Jurkat, Clone E6-1 (cell line): ENCODE data around the gene BANF2. TPM values are rescaled to one million over a fixed set of nuclear protein-coding genes. Genes with fewer than 3 reads are reported as not detected.
"Not testable (repeated sequence)": the region's sequence is repeated elsewhere in the genome, so short reads cannot be mapped to it uniquely, and the experiment has no call there.

Source experiments
- DNase-seq: peaks from one replicate; pipeline ENCODE4 v3.0.0-alpha.2; 2011; ENCODE audit warnings: low read depth, low spot score
- H3K4me3 ChIP-seq: 2 replicates; pipeline ENCODE4 v1.5.1; 2011; ENCODE audit warnings: mild to moderate bottlenecking, low read length, control low read depth, moderate library complexity
- polyA plus RNA-seq: library from polyadenylated mRNA; unstranded; fragments of >200 nt; gene quantifications from one replicate; pipeline ENCODE4 v1.2.1, GENCODE V29; 2012; ENCODE audit warnings: missing spikeins; ENCODE audit not compliant: insufficient read length, insufficient read depth

The BANF2 gene
- polyA plus RNA-seq = not detected

GRCh38 chr20:17699931-17700351, at the start of gene BANF2:
Gene BANF2 (plus strand): TSS chr20:17699966. CDS start chr20:17725026, 25,060 bp downstream.
- no peak within 1 kb of the TSS for H3K4me3 ChIP-seq
- DNase-seq = no peak

GRCh38 chr20:17650301-17651128, 49.3 kb upstream of the BANF2 start:
- DNase-seq = peak; percentile 44
- no peak overlapping the region for H3K4me3 ChIP-seq

- DNase-seq = no peak
- no peak overlapping the region for H3K4me3 ChIP-seq
Measured at GRCh38 chr20:17651129-17651759, 48.5 kb upstream of the BANF2 start.

GRCh38 chr20:17651760-17652388, 47.9 kb upstream of the BANF2 start:
- no peak for DNase-seq

GRCh38 chr20:17652411-17652810, 47.4 kb upstream of the BANF2 start:
- no peak overlapping the region for H3K4me3 ChIP-seq
- no peak for DNase-seq

More at GRCh38 chr20:17651760-17652388, 47.9 kb upstream of the BANF2 start:
- H3K4me3 ChIP-seq = no peak overlapping the region

GRCh38 chr20:17653835-17654648, 45.7 kb upstream of the BANF2 start:
- DNase-seq = no peak
- H3K4me3 ChIP-seq = no peak overlapping the region

GRCh38 chr20:17654649-17655285, 45.0 kb upstream of the BANF2 start:
- no peak for DNase-seq
- H3K4me3 ChIP-seq = no peak overlapping the region

- DNase-seq = no peak
- H3K4me3 ChIP-seq = no peak overlapping the region
Measured at GRCh38 chr20:17655286-17655651, 44.5 kb upstream of the BANF2 start.

- no peak overlapping the region for H3K4me3 ChIP-seq
- no peak for DNase-seq
Measured at GRCh38 chr20:17655865-17656479, 43.8 kb upstream of the BANF2 start.

DNA sequence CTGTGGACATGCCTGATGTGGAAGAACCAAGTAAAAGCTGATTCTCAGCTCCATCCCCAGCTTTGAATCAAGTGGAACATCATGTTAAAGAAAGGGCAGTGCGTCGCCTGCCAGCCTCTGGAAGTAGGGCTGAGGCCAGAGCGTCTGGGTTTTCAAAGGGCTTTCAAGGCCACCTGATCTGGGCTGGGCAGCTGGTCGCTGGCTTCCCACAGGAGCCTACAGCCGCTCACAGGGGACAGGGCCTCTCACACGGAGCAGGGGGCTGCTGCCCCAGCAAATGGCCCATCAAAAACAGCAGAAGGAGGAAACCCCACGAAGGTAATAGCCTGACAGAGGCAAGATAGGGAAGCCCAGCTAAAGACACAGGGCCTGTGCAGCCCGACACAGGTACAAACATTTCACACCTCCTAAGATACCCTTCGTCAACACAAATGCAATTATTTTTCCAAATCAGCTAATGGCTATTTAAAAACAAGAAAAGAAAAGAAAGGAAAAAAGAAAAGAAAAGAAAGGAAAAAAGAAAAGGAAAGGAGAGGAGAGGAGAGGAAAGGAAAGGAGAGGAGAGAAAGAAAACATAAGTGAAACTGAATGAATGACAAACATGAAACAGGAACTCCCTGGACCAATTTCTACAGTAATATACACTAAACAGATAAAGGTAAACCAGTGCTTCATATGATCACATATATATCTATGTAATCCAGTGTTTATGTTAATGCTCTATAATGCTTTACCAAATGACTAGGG, 42.5 kb upstream of the BANF2 start:
- H3K4me3 ChIP-seq = no peak overlapping the region
- DNase-seq = no peak

- DNase-seq = no peak
Measured at GRCh38 chr20:17657898-17658647, 41.7 kb upstream of the BANF2 start.

DNA sequence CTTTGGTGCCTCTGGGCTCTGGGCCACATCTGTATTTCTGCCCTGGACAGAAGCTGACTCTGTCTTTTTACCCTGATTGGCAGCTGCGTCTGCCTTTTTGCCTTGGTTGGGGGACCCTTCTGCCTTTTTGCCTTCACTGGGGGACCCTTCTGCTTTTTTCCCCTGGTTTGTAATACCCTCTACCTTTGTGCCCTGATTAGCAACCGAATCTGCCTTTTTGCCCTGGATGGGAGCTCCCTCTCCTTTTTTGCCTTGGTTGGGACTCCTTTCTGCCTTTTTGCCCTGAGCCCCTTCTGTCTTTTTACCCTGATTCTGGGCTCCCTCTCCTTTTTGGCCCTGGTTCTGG, 41.1 kb upstream of the BANF2 start:
- no peak for DNase-seq
- no peak overlapping the region for H3K4me3 ChIP-seq

More at GRCh38 chr20:17657898-17658647, 41.7 kb upstream of the BANF2 start:
- no peak overlapping the region for H3K4me3 ChIP-seq

DNA sequence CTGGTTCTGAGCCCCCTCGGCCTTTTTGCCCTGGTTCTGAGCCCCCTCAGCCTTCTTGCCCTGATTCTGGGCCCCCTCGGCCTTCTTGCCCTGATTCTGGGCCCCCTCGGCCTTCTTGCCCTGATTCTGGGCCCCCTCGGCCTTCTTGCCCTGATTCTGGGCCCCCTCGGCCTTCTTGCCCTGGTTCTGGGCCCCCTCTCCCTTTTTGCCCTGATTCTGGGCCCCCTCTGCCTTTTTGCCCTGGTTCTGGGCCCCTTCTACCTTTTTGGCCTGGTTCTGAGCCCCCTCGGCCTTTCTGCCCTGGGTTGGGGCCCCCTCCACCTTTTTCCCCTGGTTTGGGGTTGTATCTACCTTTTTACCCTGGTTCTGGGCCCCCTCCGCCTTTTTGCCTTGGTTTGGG, 40.4 kb upstream of the BANF2 start:
- H3K4me3 ChIP-seq, DNase-seq: not testable (repeated sequence)

DNA sequence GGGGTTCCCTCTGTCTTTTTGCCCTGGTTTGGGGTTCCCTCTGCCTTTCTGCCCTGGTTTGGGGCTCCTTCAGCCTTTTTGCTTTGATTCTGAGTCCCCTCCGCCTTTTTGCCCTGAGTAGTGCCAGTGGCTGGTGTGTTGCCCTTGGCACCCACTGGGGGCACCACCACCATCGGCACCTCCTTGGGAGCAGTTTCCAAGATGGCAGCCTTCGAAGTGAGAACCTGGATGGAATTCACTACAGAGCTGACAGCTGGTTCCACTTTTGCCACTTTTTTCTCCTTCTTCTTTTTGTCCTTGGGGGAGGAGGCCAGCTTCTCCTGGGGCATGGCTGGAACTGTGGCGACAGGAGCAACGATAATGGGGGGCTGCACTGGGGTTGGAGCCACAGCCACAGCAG, 40.0 kb upstream of the BANF2 start:
- DNase-seq = no peak
- H3K4me3 ChIP-seq = no peak overlapping the region

DNA sequence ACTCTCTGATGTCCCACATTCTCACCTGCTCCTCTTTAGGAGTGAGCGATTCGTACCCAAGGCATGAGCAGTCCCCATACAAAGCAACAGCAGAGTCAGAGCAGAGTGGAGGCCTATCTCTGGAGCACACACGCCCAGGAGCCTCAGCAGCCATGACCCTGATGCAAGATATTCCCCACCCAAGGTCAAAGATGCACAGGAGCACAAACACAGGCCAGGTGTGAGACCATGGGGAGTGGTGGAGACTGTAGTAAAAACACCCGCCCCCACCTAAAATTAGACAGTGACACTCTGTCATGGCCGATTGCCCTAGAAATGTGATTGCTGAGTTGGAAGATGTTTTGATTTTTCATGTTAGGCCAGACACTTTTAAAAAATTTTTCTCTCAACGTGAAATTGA, 39.1 kb upstream of the BANF2 start:
- no peak overlapping the region for H3K4me3 ChIP-seq
- DNase-seq = no peak

DNA sequence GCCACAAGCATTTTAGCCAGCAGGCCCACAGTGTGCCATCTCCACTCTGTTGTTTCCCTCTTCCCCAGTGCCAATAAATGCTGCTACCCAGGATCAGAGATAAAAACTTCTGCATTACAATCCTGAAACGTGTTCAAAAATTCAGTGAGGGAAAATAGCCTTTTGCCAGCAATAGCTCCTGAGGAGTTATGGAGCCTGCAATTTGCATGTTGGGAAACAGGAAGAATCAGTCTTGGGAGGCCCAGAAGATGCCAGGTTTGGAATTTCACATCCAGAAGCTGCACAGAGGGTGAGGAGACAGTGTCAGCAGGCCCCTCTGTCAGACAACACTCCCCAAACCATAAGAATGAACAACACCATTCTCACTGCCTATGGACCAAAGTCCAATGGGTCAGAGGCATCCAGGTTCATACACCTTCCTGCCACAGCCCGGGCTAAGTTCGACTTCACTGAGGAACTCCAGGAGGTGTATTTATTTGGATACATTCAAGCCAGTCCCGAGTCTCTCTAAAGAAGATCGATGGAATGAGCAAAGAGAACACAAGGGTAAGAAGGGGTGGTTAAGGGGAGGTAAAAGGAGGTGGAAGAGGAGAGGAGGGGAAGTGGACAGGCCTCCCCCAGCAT, 38.5 kb upstream of the BANF2 start:
- H3K4me3 ChIP-seq = no peak overlapping the region
- no peak for DNase-seq
